ENCODE data around the gene FTO.

DNA sequence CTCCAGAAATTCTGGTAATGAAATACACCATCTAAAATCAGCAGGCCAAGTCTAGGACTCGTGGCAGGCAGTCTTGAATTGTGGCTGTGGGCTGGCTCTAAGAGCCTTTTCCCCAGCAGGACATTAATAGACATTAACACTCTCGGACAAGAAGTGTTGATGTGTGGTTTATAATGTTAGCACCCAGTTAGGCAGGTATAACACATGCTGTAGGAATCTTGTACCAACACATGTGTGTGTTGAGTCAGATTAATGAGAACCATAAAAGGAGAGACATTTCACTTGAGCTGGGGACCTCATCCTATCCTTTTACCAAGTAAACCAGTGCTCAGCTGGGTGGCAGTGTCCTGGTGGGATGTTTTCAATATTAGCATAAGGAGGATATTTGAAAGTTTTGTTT is 264.5 kb downstream of the FTO start:
- TF ChIP-seq, protein P1, sequence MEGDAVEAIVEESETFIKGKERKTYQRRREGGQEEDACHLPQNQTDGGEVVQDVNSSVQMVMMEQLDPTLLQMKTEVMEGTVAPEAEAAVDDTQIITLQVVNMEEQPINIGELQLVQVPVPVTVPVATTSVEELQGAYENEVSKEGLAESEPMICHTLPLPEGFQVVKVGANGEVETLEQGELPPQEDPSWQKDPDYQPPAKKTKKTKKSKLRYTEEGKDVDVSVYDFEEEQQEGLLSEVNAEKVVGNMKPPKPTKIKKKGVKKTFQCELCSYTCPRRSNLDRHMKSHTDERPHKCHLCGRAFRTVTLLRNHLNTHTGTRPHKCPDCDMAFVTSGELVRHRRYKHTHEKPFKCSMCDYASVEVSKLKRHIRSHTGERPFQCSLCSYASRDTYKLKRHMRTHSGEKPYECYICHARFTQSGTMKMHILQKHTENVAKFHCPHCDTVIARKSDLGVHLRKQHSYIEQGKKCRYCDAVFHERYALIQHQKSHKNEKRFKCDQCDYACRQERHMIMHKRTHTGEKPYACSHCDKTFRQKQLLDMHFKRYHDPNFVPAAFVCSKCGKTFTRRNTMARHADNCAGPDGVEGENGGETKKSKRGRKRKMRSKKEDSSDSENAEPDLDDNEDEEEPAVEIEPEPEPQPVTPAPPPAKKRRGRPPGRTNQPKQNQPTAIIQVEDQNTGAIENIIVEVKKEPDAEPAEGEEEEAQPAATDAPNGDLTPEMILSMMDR (IDR thresholded peaks at IDR 0.05), result no peak
- no peak for TF ChIP-seq EZH2phosphoT487 (IDR thresholded peaks at IDR 0.05)
